Epithelial cell of proximal tubule (primary cell): ENCODE data around the gene HTRA2. TPM values are rescaled to one million over a fixed set of nuclear protein-coding genes. Genes with fewer than 3 reads are reported as not detected.

Experiments used
- DNase-seq: peaks from one replicate; pipeline ENCODE4 v3.0.0-alpha.2; 2011; ENCODE audit warnings: low read depth
- H3K4me3 ChIP-seq: 2 replicates; pipeline ENCODE4 v1.5.1; 2011; ENCODE audit warnings: low read depth, mild to moderate bottlenecking, low read length
- CTCF ChIP-seq: conservative IDR thresholded peaks from 2 replicates; pipeline ENCODE4 v1.5.1; 2012; ENCODE audit warnings: low read depth, mild to moderate bottlenecking, low read length
- total RNA-seq: library from RNA; depleted of rRNA; stranded (reverse); fragments of >200 nt; gene quantifications from 2 replicates; pipeline ENCODE4 v1.2.3, GENCODE V29; 2015

Gene HTRA2
- total RNA-seq, 1 donor from 2014 or later = 25.1 TPM

DNA sequence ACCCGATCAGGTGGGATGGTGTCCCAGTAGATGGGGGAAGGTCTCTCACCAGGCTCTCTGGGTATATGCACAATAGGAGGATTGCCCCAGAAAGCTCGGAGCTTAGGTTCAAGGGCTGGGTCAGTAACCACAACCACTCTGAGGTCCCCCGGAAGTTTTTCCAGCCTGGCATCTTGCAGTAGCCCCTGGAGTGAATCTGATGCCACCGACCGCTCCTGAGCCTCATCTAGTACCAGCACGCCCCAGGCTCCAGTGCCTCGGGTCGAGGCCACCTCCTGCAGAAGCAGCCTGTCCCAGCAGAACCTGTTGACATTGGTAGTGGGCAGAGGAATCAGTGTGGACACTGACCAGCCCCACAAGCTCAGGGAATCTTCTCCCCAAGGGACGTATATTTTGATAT lies 5.7 kb upstream of the HTRA2 start:
- no peak for TF ChIP-seq CTCF
- H3K4me3 ChIP-seq = no peak overlapping the region
- DNase-seq = no peak

DNA sequence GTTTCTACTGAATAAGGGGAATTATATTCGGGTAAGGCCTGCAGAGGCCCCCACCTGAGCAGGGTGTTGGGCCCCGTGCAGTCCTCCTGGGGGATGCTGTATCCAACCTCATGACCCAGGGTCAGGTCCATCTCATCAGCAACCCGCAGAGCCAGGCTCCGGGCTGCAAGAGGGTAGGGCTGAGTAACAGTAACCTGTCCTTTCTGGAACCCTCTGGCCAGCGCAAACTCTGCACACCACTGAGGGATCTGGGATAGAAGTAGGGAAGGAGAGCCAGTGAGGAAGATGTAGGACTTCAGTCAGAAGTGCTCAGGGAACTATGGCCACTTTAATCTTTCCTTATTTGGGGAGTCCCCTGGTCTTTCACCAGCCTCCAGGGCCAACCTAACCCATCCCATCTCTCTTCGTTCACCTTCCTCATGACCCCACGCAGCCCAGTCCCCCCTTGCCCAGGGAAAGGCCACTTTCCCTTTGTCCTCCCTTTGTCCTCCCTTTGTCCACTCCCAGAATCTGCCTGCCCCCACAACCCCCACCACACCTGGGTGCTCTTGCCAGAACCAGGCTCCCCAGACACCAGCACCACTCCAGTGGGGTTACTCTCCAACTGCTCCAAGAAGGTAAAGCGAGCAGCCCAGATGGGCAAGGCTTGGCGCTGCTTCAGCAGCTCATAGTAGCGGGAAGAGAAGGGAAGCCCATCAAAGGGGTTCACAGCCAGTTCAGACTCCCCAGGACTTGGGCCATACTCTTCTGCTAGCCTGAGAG lies 4.6 kb upstream of the HTRA2 start:
- no peak for DNase-seq
- H3K4me3 ChIP-seq = no peak overlapping the region
- no peak for TF ChIP-seq CTCF

- no peak for TF ChIP-seq CTCF
- H3K4me3 ChIP-seq = no peak within 1 kb of the TSS
Observed at GRCh38 chr2:74525717-74526648, 3.8 kb upstream of the HTRA2 start, which contains the start of gene DQX1. DQX1 (minus strand) TSS chr2:74526231; CDS start chr2:74525729, 502 bp downstream.

DNA sequence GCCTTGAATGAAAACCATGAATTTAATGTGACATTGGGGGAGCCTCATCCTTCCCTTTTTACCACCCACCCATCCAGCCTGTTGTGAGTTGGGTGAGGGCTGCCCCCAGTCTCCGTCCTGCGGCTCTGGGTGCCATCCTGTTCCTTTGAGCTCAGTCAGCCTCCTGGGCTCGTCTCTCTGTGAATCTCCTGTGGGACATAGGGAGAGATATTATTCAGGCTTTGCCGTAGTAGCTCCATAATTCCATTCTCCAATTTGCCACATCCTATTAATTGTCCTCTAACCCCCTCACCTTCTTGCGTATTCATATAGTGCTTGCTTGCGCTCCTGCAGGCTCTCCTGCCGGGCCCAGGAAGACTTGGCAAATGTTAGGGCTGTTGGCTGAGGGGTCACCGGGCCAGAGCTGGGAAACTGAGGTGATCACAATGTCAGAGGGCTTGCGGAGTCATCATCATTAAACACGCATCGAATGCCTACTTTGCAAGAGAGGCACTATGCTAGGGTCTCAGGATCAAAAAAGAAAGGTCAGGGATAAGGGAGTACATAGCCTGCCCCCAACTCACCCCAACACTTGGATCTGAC lies 3.0 kb upstream of the HTRA2 start:
- DNase-seq = no peak
- no peak overlapping the region for H3K4me3 ChIP-seq
- no peak for TF ChIP-seq CTCF

More at GRCh38 chr2:74525717-74526648, 3.8 kb upstream of the HTRA2 start, which contains the start of gene DQX1:
- DNase-seq = no peak

DNA sequence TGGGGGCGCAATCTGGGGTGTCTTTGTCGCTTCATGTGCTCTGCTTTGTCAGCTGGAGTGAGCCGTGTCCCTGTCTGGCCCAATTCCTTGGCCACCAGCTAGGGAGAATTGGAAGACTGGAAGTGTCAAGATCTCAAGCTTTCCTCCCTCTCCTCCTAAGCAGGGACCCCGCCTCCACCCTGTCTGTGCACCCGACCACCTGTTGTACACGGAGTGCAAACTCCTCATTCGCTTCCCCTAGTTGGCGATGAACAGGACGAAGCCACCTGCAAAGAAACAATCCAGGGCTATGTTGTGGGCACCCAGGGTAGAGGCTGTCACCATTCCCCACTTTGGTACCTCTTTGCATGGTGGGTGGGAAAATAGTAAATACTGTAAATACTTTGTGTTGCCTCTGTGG lies 2.0 kb upstream of the HTRA2 start:
- TF ChIP-seq CTCF = no peak
- no peak for DNase-seq
- H3K4me3 ChIP-seq = no peak overlapping the region

- TF ChIP-seq CTCF = no peak
- peak overlapping the region; percentile 99 for H3K4me3 ChIP-seq
- DNase-seq = no peak
Observed at GRCh38 chr2:74528600-74529356, 955 bp upstream of the HTRA2 start.
